Breast epithelium (tissue), 4 donors: ENCODE measurements around the gene MYO1E. TPM values are rescaled to one million over a fixed set of nuclear protein-coding genes. Genes with fewer than 3 reads are reported as not detected.

Experiments
- DNase-seq, 2 donors: peaks; one replicate each; pipeline ENCODE4 v3.0.0-alpha.2; 2019; ENCODE audit warnings: low spot score in 2 of 2
- H3K27ac ChIP-seq, 2 donors: fragments of 200-600 bp; sonication (generic) in 1 of 2; one replicate each; pipeline ENCODE4 v1.5.1; 2016 to 2019; ENCODE audit warnings: mild to moderate bottlenecking in 1 of 2
- H3K27me3 ChIP-seq, 2 donors: fragments of 200-600 bp; sonication (generic) in 1 of 2; one replicate each; pipeline versions ENCODE4 v1.5.1 to v1.6.0; 2017 to 2019; ENCODE audit warnings: control low read depth in 1 of 2, mild to moderate bottlenecking in 1 of 2
- H3K36me3 ChIP-seq: fragments of 200-600 bp; one replicate; pipeline ENCODE4 v1.5.1; 2019
- H3K4me1 ChIP-seq, 2 donors: fragments of 200-600 bp; sonication (generic); one replicate each; pipeline ENCODE4 v1.5.1; 2016 to 2019; ENCODE audit warnings: control low read depth in 1 of 2
- H3K4me3 ChIP-seq, 3 donors: fragments of 200-600 bp; sonication (generic); 1 replicate in 2 of 3; 2 replicates in 1 of 3; pipeline ENCODE4 v1.5.1; 2016 to 2019; ENCODE audit warnings: mild to moderate bottlenecking in 3 of 3, moderate library complexity in 2 of 3
- H3K9me3 ChIP-seq, 2 donors: fragments of 200-600 bp; sonication (generic) in 1 of 2; one replicate each; pipeline ENCODE4 v1.5.1; 2016 to 2019; ENCODE audit warnings: control low read depth in 1 of 2
- POLR2A ChIP-seq: fragments of 450-650 bp; IDR thresholded peaks from one replicate; pipeline ENCODE4 v1.6.1; 2016; ENCODE audit warnings: antibody characterized with exemption, mild to moderate bottlenecking, moderate library complexity
- POLR2AphosphoS5 ChIP-seq, 3 donors: sonication (generic); formaldehyde crosslinking; IDR thresholded peaks; one replicate each; pipeline ENCODE4 v1.6.1; 2017; ENCODE audit warnings: antibody characterized with exemption in 3 of 3
- intact Hi-C: fragments of 100-400 bp; cut with DNase I; formaldehyde crosslinking; loops from one replicate; pipeline ENCODE4 v1.15.1; 2023; ENCODE audit warnings: low total_unique reads
- total RNA-seq, 3 donors: library from RNA; depleted of rRNA; stranded (reverse); fragments of >200 nt; gene quantifications; one replicate each; pipeline ENCODE4 v1.1.0, GENCODE V29; 2016
- TF ChIP-seq, protein P1 (sequence below), 3 donors: fragments of 450-650 bp; IDR thresholded peaks; one replicate each; pipeline ENCODE4 v1.5.1; 2016 to 2017; ENCODE audit warnings: antibody characterized with exemption in 3 of 3, mild to moderate bottlenecking in 3 of 3, moderate library complexity in 3 of 3

MYO1E gene
- total RNA-seq, 3 donors from 2014 or later = 51.5 to 76.1 (median 68.6) TPM

DNA sequence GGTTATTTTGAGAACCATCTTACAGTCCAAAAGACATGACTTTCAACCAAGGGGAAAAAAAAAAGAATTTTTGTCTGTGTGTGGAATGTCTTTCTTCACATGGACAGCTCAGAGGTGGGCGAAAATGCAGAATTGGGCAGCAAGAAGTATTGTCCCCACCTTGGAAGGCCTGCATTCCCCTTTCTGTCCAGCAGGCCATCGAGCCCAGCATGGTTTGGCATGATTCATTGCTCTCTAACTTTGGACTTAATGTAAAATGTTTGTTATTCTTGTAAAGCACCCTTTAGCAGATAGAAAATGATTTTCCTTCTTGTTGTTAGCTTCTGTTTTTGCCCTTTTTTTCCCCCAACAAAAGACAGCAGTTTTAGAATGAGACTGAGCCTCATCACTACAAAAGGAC is 12.4 kb downstream of the MYO1E start:
- no peak for TF ChIP-seq POLR2AphosphoS5 (IDR thresholded peaks at IDR 0.05)
- TF ChIP-seq, protein P1, sequence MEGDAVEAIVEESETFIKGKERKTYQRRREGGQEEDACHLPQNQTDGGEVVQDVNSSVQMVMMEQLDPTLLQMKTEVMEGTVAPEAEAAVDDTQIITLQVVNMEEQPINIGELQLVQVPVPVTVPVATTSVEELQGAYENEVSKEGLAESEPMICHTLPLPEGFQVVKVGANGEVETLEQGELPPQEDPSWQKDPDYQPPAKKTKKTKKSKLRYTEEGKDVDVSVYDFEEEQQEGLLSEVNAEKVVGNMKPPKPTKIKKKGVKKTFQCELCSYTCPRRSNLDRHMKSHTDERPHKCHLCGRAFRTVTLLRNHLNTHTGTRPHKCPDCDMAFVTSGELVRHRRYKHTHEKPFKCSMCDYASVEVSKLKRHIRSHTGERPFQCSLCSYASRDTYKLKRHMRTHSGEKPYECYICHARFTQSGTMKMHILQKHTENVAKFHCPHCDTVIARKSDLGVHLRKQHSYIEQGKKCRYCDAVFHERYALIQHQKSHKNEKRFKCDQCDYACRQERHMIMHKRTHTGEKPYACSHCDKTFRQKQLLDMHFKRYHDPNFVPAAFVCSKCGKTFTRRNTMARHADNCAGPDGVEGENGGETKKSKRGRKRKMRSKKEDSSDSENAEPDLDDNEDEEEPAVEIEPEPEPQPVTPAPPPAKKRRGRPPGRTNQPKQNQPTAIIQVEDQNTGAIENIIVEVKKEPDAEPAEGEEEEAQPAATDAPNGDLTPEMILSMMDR (IDR thresholded peaks at IDR 0.05) = peak in 1 of 3 donors; percentile 19
- no peak overlapping the region for H3K27ac ChIP-seq
- intact Hi-C loops = no loop called here

GRCh38 chr15:59355730-59356129 is 16.9 kb downstream of the MYO1E start:
- Histone ChIP-seq H3K4me3 (no peak overlapping the region), H3K36me3 (no peaks in the 10 kb centered on the region), H3K4me1 (peaks cover under 1 to 5% of the 10 kb centered on the region in 2 donors), H3K27ac (no peak overlapping the region), H3K27me3 (no peaks in the 10 kb centered on the region), H3K9me3 (no peaks in the 10 kb centered on the region)
- no peak for DNase-seq
- intact Hi-C loops = no loop called here
- no peak for TF ChIP-seq POLR2AphosphoS5 (IDR thresholded peaks at IDR 0.05)

More for the DNA sequence above, 12.4 kb downstream of the MYO1E start:
- no peak for DNase-seq
- Histone ChIP-seq H3K4me1 (no peaks in the 10 kb centered on the region), H3K9me3 (no peaks in the 10 kb centered on the region), H3K36me3 (no peaks in the 10 kb centered on the region), H3K4me3 (no peak overlapping the region), H3K27me3 (no peaks in the 10 kb centered on the region)

GRCh38 chr15:59354417-59355031 is 18.1 kb downstream of the MYO1E start:
- no peak for DNase-seq
- Histone ChIP-seq H3K27ac (peak overlapping the region in 1 of 2 donors; percentile 10), H3K9me3 (no peaks in the 10 kb centered on the region), H3K4me1 (peaks cover 5% of the 10 kb centered on the region in 2 donors), H3K27me3 (no peaks in the 10 kb centered on the region), H3K36me3 (no peaks in the 10 kb centered on the region), H3K4me3 (no peak overlapping the region)
- intact Hi-C loops = no loop called here
- TF ChIP-seq POLR2AphosphoS5 (IDR thresholded peaks at IDR 0.05) (no peak), POLR2A (no peak)
- TF ChIP-seq, protein P1 (IDR thresholded peaks at IDR 0.05) = no peak

GRCh38 chr15:59353994-59354416 is 18.7 kb downstream of the MYO1E start:
- no peak for TF ChIP-seq POLR2A
- no peak for TF ChIP-seq POLR2AphosphoS5 (IDR thresholded peaks at IDR 0.05)
- TF ChIP-seq, protein P1 (IDR thresholded peaks at IDR 0.05) = no peak
- intact Hi-C loops = no loop called here
- Histone ChIP-seq H3K27ac (no peak overlapping the region), H3K9me3 (no peaks in the 10 kb centered on the region), H3K4me1 (peaks cover 5% of the 10 kb centered on the region in 2 donors), H3K36me3 (no peaks in the 10 kb centered on the region), H3K27me3 (no peaks in the 10 kb centered on the region), H3K4me3 (no peak overlapping the region)
- no peak for DNase-seq

GRCh38 chr15:59352683-59353082 is 20.0 kb downstream of the MYO1E start:
- peaks cover 5% of the 10 kb centered on the region in 2 donors for H3K4me1 ChIP-seq
- DNase-seq = no peak
- H3K27ac ChIP-seq = peak overlapping the region; percentile 84 to 88
- peak overlapping the region in 1 of 3 donors; percentile 29 for H3K4me3 ChIP-seq
- no peak for TF ChIP-seq POLR2AphosphoS5 (IDR thresholded peaks at IDR 0.05)
- TF ChIP-seq, protein P1 (IDR thresholded peaks at IDR 0.05) = no peak
- TF ChIP-seq POLR2A = no peak
- intact Hi-C loops = no loop called here
- H3K9me3 ChIP-seq = no peaks in the 10 kb centered on the region
- no peaks in the 10 kb centered on the region for H3K36me3 ChIP-seq
- H3K27me3 ChIP-seq = no peaks in the 10 kb centered on the region
